HEK293 (cell line): Measurements from ENCODE around the gene IBTK.

Experiments
- CTCF ChIA-PET: fragments of 350-600 bp; formaldehyde crosslinking; extraction: SDS; loops from one replicate; lab custom pipeline; 2021; ENCODE audit warnings: antibody characterized with exemption; lab: Yijun Ruan, JAX
- POLR2A ChIA-PET: fragments of 300-600 bp; formaldehyde crosslinking; extraction: SDS; loops from one replicate; lab custom pipeline; 2020; ENCODE audit warnings: antibody characterized with exemption, inconsistent platforms; lab: Yijun Ruan, JAX
- H3K27ac ChIP-seq: fragments of 200-500 bp; sonication (Bioruptor generic); 2 replicates; pipeline ENCODE4 v1.5.1; 2014; ENCODE audit warnings: low read depth, low read length, control low read depth, inconsistent platforms; ENCODE audit errors: extremely low read depth
- H3K36me3 ChIP-seq, 2 experiments: fragments of 200-500 bp in 1 of 2; sonication (Bioruptor generic) in 1 of 2; 1 replicate in 1 of 2; 2 replicates in 1 of 2; pipeline ENCODE4 v1.5.1; 2014 to 2017; ENCODE audit warnings: inconsistent platforms in 2 of 2, low read length in 2 of 2; ENCODE audit not compliant: control insufficient read depth in 2 of 2, insufficient read depth in 1 of 2
- H3K4me1 ChIP-seq: fragments of 200-500 bp; sonication (Bioruptor generic); 2 replicates; pipeline ENCODE4 v1.5.1; 2014; ENCODE audit warnings: mild to moderate bottlenecking, low read length, inconsistent platforms; ENCODE audit not compliant: control insufficient read depth, insufficient read depth
- H3K4me3 ChIP-seq: 2 replicates; pipeline ENCODE4 v1.5.1; 2011; ENCODE audit warnings: low read depth, mild to moderate bottlenecking, control low read depth, low read length, moderate library complexity
- H3K9me3 ChIP-seq: fragments of 200-500 bp; sonication (Bioruptor generic); 2 replicates; pipeline ENCODE4 v1.5.1; 2014; ENCODE audit warnings: low read depth, low read length, inconsistent platforms; ENCODE audit not compliant: control insufficient read depth, insufficient read depth
- IKZF3 ChIP-seq: fragments of 450-650 bp; IDR thresholded peaks from 2 replicates; pipeline ENCODE4 v1.5.0; 2018; ENCODE audit warnings: missing biosample characterization, mild to moderate bottlenecking, missing genetic modification characterization, moderate library complexity
- MYNN ChIP-seq: fragments of 450-650 bp; formaldehyde crosslinking; IDR thresholded peaks from 2 replicates; pipeline ENCODE4 v1.5.1; 2016; ENCODE audit warnings: missing biosample characterization, missing genetic modification characterization, borderline replicate concordance
- MZF1 ChIP-seq: fragments of 450-650 bp; formaldehyde crosslinking; IDR thresholded peaks from 2 replicates; pipeline ENCODE4 v1.5.1; 2017; ENCODE audit warnings: missing biosample characterization, missing genetic modification characterization, borderline replicate concordance
- RBAK ChIP-seq: fragments of 450-650 bp; formaldehyde crosslinking; IDR thresholded peaks from 2 replicates; pipeline ENCODE4 v1.5.1; 2016; ENCODE audit warnings: missing biosample characterization, missing genetic modification characterization
- SP7 ChIP-seq: fragments of 450-650 bp; formaldehyde crosslinking; IDR thresholded peaks from 2 replicates; pipeline ENCODE4 v1.5.1; 2016; ENCODE audit warnings: missing biosample characterization, missing genetic modification characterization
- ZFP3 ChIP-seq: fragments of 450-650 bp; formaldehyde crosslinking; IDR thresholded peaks from 2 replicates; pipeline ENCODE4 v1.5.1; 2016; ENCODE audit warnings: low read depth, missing biosample characterization, missing genetic modification characterization
- ZNF112 ChIP-seq: fragments of 450-650 bp; formaldehyde crosslinking; IDR thresholded peaks from 2 replicates; pipeline ENCODE4 v1.5.0; 2017; ENCODE audit warnings: missing biosample characterization, missing genetic modification characterization
- ZNF114 ChIP-seq: fragments of 450-650 bp; formaldehyde crosslinking; IDR thresholded peaks from 2 replicates; pipeline ENCODE4 v1.5.0; 2017; ENCODE audit warnings: missing biosample characterization, missing genetic modification characterization
- ZNF24 ChIP-seq: fragments of 450-650 bp; formaldehyde crosslinking; IDR thresholded peaks from 2 replicates; pipeline ENCODE4 v1.5.1; 2016; ENCODE audit warnings: missing biosample characterization, missing genetic modification characterization
- ZNF341 ChIP-seq: fragments of 450-650 bp; formaldehyde crosslinking; IDR thresholded peaks from 2 replicates; pipeline ENCODE4; 2016; ENCODE audit warnings: low read depth, missing biosample characterization, missing genetic modification characterization
- ZNF404 ChIP-seq: fragments of 450-650 bp; formaldehyde crosslinking; IDR thresholded peaks from 2 replicates; pipeline ENCODE4 v1.5.1; 2017; ENCODE audit warnings: missing biosample characterization, missing genetic modification characterization
- ZNF449 ChIP-seq: fragments of 450-650 bp; formaldehyde crosslinking; IDR thresholded peaks from 2 replicates; pipeline ENCODE4 v1.5.1; 2017; ENCODE audit warnings: missing biosample characterization, mild to moderate bottlenecking, missing genetic modification characterization, moderate library complexity
- ZNF544 ChIP-seq: fragments of 450-650 bp; formaldehyde crosslinking; IDR thresholded peaks from 2 replicates; pipeline ENCODE4 v1.5.0; 2017; ENCODE audit warnings: missing biosample characterization, missing genetic modification characterization
- ZNF561 ChIP-seq: fragments of 450-650 bp; IDR thresholded peaks from 2 replicates; pipeline ENCODE4 v1.5.1; 2018; ENCODE audit warnings: missing biosample characterization, missing genetic modification characterization, borderline replicate concordance
- ZNF621 ChIP-seq: fragments of 450-650 bp; formaldehyde crosslinking; IDR thresholded peaks from 2 replicates; pipeline ENCODE4 v1.5.1; 2017; ENCODE audit warnings: missing biosample characterization, missing genetic modification characterization
- ZNF654 ChIP-seq: fragments of 450-650 bp; formaldehyde crosslinking; IDR thresholded peaks from 2 replicates; pipeline ENCODE4 v1.5.1; 2016; ENCODE audit warnings: low read depth, missing biosample characterization, missing genetic modification characterization
- ZNF658 ChIP-seq: fragments of 450-650 bp; formaldehyde crosslinking; IDR thresholded peaks from 2 replicates; pipeline ENCODE4; 2016; ENCODE audit warnings: missing biosample characterization, missing genetic modification characterization
- ZNF677 ChIP-seq: fragments of 450-650 bp; IDR thresholded peaks from 2 replicates; pipeline ENCODE4 v1.5.0; 2018; ENCODE audit warnings: missing biosample characterization, mild to moderate bottlenecking, missing genetic modification characterization, moderate library complexity
- ZNF843 ChIP-seq: fragments of 450-650 bp; formaldehyde crosslinking; IDR thresholded peaks from 2 replicates; pipeline ENCODE4 v1.5.1; 2016; ENCODE audit warnings: missing biosample characterization, missing genetic modification characterization
- TF ChIP-seq, protein P1 (sequence below): fragments of 450-650 bp; formaldehyde crosslinking; IDR thresholded peaks from 2 replicates; pipeline ENCODE4 v1.5.1; 2016; ENCODE audit warnings: missing biosample characterization, missing genetic modification characterization
- TF ChIP-seq, protein P2 (sequence below): fragments of 450-650 bp; formaldehyde crosslinking; IDR thresholded peaks from 2 replicates; pipeline ENCODE4 v1.5.1; 2016; ENCODE audit warnings: missing biosample characterization, missing genetic modification characterization
- TF ChIP-seq, protein P3 (sequence below): fragments of 450-650 bp; IDR thresholded peaks from 2 replicates; pipeline ENCODE4 v1.5.1; 2018; ENCODE audit warnings: missing biosample characterization, missing genetic modification characterization
- TF ChIP-seq, protein P4 (sequence below): fragments of 450-650 bp; formaldehyde crosslinking; IDR thresholded peaks from 2 replicates; pipeline ENCODE4 v1.5.1; 2016; ENCODE audit warnings: missing biosample characterization, missing genetic modification characterization

IBTK gene

DNA sequence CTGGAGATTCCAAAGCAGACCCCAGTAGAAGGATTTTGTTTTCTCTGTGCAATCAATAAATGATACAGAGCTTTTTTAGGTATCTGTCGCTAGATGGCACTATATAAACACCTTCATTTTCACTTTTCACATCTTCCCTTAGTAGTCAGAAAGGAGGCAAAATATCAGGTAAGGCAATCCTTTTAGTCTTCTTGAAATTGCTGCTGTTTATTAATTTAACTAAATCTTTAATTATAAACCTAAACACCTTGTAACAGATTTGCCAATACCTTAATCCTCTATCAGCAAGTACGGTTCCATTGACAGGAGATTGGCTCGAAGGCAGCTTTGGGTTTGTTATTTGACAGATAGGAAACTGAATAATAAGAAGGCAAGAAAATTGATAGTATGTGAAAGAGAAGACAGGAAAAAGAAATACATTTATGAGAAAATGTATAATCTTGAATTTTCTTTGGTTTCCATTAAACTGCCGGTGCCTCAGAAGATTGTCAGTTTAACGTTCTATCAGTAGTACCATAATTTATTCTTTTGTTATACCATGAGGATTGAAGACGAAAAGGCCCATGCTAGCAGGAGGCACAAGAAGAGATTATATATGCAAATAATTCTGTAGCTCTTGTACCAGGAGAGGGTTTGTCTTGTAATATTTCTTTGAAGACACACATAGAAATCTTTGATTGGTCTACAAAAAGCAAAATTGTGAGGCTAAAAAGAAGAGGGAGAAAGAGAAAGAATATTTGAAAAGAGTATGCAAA lies 23.5 kb upstream of the IBTK start (continued):
- TF ChIP-seq ZNF449 (peak; percentile 17; the same call in 1 of the 2 replicates), ZNF843 (tag by site-specific recombination) (no peak), ZNF341 (tag by site-specific recombination) (no peak)
- TF ChIP-seq, protein P1, sequence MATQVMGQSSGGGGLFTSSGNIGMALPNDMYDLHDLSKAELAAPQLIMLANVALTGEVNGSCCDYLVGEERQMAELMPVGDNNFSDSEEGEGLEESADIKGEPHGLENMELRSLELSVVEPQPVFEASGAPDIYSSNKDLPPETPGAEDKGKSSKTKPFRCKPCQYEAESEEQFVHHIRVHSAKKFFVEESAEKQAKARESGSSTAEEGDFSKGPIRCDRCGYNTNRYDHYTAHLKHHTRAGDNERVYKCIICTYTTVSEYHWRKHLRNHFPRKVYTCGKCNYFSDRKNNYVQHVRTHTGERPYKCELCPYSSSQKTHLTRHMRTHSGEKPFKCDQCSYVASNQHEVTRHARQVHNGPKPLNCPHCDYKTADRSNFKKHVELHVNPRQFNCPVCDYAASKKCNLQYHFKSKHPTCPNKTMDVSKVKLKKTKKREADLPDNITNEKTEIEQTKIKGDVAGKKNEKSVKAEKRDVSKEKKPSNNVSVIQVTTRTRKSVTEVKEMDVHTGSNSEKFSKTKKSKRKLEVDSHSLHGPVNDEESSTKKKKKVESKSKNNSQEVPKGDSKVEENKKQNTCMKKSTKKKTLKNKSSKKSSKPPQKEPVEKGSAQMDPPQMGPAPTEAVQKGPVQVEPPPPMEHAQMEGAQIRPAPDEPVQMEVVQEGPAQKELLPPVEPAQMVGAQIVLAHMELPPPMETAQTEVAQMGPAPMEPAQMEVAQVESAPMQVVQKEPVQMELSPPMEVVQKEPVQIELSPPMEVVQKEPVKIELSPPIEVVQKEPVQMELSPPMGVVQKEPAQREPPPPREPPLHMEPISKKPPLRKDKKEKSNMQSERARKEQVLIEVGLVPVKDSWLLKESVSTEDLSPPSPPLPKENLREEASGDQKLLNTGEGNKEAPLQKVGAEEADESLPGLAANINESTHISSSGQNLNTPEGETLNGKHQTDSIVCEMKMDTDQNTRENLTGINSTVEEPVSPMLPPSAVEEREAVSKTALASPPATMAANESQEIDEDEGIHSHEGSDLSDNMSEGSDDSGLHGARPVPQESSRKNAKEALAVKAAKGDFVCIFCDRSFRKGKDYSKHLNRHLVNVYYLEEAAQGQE = no peak
- TF ChIP-seq, protein P2, sequence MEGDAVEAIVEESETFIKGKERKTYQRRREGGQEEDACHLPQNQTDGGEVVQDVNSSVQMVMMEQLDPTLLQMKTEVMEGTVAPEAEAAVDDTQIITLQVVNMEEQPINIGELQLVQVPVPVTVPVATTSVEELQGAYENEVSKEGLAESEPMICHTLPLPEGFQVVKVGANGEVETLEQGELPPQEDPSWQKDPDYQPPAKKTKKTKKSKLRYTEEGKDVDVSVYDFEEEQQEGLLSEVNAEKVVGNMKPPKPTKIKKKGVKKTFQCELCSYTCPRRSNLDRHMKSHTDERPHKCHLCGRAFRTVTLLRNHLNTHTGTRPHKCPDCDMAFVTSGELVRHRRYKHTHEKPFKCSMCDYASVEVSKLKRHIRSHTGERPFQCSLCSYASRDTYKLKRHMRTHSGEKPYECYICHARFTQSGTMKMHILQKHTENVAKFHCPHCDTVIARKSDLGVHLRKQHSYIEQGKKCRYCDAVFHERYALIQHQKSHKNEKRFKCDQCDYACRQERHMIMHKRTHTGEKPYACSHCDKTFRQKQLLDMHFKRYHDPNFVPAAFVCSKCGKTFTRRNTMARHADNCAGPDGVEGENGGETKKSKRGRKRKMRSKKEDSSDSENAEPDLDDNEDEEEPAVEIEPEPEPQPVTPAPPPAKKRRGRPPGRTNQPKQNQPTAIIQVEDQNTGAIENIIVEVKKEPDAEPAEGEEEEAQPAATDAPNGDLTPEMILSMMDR = peak; percentile 61; the same call in 1 of the 2 replicates

DNA sequence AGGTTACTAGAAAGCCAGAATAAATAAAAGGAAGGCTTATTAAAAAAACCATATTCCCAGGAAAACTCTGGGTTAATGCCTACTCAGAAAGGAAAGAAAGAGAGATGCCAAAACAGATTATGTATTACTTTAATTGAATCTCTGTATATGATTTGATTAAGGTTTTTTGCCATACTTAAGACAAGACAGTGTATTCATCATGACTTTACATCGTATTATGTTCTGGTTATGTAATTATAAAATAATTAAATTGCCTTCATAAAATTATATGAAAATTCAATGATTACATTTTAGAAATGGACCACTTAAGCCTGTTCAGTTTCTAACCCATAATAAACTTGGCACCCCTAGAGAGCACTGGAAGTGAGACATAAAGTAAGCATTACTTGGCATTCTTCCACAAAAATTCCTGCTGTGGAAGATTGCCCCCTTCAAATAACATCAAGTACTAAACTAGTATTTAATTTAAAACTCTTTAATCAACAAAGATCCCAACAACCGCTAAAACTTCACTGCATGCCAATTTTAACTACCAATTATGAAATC lies 20.8 kb upstream of the IBTK start:
- Histone ChIP-seq H3K36me3 (no peaks in the 10 kb centered on the region), H3K27ac (no peak overlapping the region), H3K4me1 (no peaks in the 10 kb centered on the region), H3K4me3 (no peak overlapping the region), H3K9me3 (no peaks in the 10 kb centered on the region)
- ChIA-PET POLR2A (interaction anchor here (1.0 kb wide), 1 partner anchor 787 kb away, joined by 3 read pairs; no protein-coding TSS in a partner anchor), CTCF (interaction anchor here (0.7 to 9.3 kb wide), 6 partner anchors 16 to 803 kb away, joined by 4 to 131 read pairs (median 22); partner anchors contain the start of genes DOP1A and UBE3D)
- no peak for TF ChIP-seq ZNF24 (tag by site-specific recombination)
- peak; percentile 68 for TF ChIP-seq SP7 (tag by site-specific recombination)
- TF ChIP-seq ZNF677 (tag by site-specific recombination) = no peak
- TF ChIP-seq, protein P3, sequence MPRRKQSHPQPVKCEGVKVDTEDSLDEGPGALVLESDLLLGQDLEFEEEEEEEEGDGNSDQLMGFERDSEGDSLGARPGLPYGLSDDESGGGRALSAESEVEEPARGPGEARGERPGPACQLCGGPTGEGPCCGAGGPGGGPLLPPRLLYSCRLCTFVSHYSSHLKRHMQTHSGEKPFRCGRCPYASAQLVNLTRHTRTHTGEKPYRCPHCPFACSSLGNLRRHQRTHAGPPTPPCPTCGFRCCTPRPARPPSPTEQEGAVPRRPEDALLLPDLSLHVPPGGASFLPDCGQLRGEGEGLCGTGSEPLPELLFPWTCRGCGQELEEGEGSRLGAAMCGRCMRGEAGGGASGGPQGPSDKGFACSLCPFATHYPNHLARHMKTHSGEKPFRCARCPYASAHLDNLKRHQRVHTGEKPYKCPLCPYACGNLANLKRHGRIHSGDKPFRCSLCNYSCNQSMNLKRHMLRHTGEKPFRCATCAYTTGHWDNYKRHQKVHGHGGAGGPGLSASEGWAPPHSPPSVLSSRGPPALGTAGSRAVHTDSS (tag by site-specific recombination) = no peak
- no peak for TF ChIP-seq MZF1 (tag by site-specific recombination)
- TF ChIP-seq, protein P4, sequence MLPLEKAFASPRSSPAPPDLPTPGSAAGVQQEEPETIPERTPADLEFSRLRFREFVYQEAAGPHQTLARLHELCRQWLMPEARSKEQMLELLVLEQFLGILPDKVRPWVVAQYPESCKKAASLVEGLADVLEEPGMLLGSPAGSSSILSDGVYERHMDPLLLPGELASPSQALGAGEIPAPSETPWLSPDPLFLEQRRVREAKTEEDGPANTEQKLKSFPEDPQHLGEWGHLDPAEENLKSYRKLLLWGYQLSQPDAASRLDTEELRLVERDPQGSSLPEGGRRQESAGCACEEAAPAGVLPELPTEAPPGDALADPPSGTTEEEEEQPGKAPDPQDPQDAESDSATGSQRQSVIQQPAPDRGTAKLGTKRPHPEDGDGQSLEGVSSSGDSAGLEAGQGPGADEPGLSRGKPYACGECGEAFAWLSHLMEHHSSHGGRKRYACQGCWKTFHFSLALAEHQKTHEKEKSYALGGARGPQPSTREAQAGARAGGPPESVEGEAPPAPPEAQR = no peak
- no peak for TF ChIP-seq ZNF658 (tag by site-specific recombination)
- no peak for TF ChIP-seq RBAK (tag by site-specific recombination)
- TF ChIP-seq ZFP3 (tag by site-specific recombination) = no peak
- no peak for TF ChIP-seq ZNF114
- TF ChIP-seq ZNF544 = no peak
- no peak for TF ChIP-seq ZNF112
- TF ChIP-seq MYNN (tag by site-specific recombination) = no peak
- TF ChIP-seq ZNF561 = 0 out of 2 replicates have a peak, but pooled peaks have one; percentile 55
- TF ChIP-seq, protein P2 = no peak
- TF ChIP-seq ZNF404 (tag by site-specific recombination) = no peak
- TF ChIP-seq ZNF621 = no peak
- TF ChIP-seq IKZF3 (tag by site-specific recombination) = no peak
- TF ChIP-seq ZNF654 = no peak
